K562 (cell line): ENCODE results near the gene ZSWIM6. TPM values are rescaled to one million over a fixed set of nuclear protein-coding genes. Genes with fewer than 3 reads are reported as not detected.

Experiments used
- HES1 ChIP-seq: fragments of 450-650 bp; IDR thresholded peaks from 2 replicates; pipeline ENCODE4 v1.6.1; 2016; ENCODE audit warnings: low read depth, mild to moderate bottlenecking, moderate library complexity
- IRF1 ChIP-seq: sonication (generic); formaldehyde crosslinking; IDR thresholded peaks from 2 replicates; pipeline ENCODE4 v1.8.0; 2022; ENCODE audit warnings: missing genetic modification reagents, mild to moderate bottlenecking, borderline replicate concordance
- NFIX ChIP-seq: fragments of 250-450 bp; sonication (Bioruptor Pico); IDR thresholded peaks from 2 replicates; pipeline ENCODE4 v1.4.0; 2020; ENCODE audit warnings: low read depth, mild to moderate bottlenecking, moderate library complexity
- POLR2AphosphoS5 ChIP-seq: IDR thresholded peaks from 2 replicates; pipeline ENCODE4 v1.6.1; 2011; ENCODE audit warnings: mild to moderate bottlenecking, low read depth, low read length, moderate library complexity; ENCODE audit not compliant: control insufficient read depth, insufficient read depth
- SFPQ ChIP-seq: fragments of 200-400 bp; formaldehyde crosslinking; IDR thresholded peaks from 2 replicates; pipeline ENCODE4 v1.6.1; 2017; ENCODE audit warnings: mild to moderate bottlenecking, low read depth, low read length, moderate library complexity
- SLC30A9 ChIP-seq: fragments of 250-450 bp; sonication (Bioruptor Pico); IDR thresholded peaks from 2 replicates; pipeline ENCODE4 v1.8.0; 2022; ENCODE audit warnings: mild to moderate bottlenecking, moderate library complexity
- ZBTB11 ChIP-seq, 3 experiments: fragments of 200-800 bp in 1 of 3; fragments of 250-450 bp in 1 of 3; fragments of 450-650 bp in 1 of 3; sonication (Bioruptor Pico) in 1 of 3; sonication (Bioruptor generic) in 1 of 3; formaldehyde crosslinking in 1 of 3; IDR thresholded peaks; 2 replicates each; pipeline versions ENCODE4 v1.6.1 to v1.8.0; 2016 to 2022; ENCODE audit warnings: mild to moderate bottlenecking in 2 of 3, missing genetic modification characterization in 2 of 3, missing compliant biosample characterization in 1 of 3, moderate library complexity in 1 of 3
- ZNF263 ChIP-seq: sonication (generic); formaldehyde crosslinking; IDR thresholded peaks from 2 replicates; pipeline ENCODE4 v1.8.0; 2022; ENCODE audit warnings: mild to moderate bottlenecking, missing genetic modification reagents, borderline replicate concordance
- ZNF75A ChIP-seq: fragments of 450-650 bp; formaldehyde crosslinking; IDR thresholded peaks from 2 replicates; pipeline ENCODE4 v1.4.0; 2020; ENCODE audit warnings: mild to moderate bottlenecking
- polyA plus RNA-seq, 8 experiments: library from polyadenylated mRNA; depleted of rRNA in 4 of 8; stranded (reverse) in 5 of 8; unstranded in 3 of 8; fragments of >200 nt; fragmentation: Nextera tagmentation in 2 of 8; fragmentation: Illumina TruSeq in 1 of 8; extraction: Ambion mirVana in 2 of 8; extraction: Trizol in 1 of 8; gene quantifications; 2 replicates each; pipeline versions ENCODE4 v1.2.1 to v1.2.3, GENCODE V29; 2011 to 2014; ENCODE audit warnings: inconsistent platforms in 1 of 8, missing spikeins in 1 of 8
- total RNA-seq, 7 experiments: library from RNA; depleted of rRNA in 6 of 7; stranded (reverse); fragments of >200 nt in 6 of 7; fragmentation: Illumina TruSeq in 2 of 7; extraction: Trizol in 2 of 7; gene quantifications; 2 replicates each; pipeline versions ENCODE4 v1.2.1 to v1.2.3, GENCODE V29; 2011 to 2021; ENCODE audit warnings: low replicate concordance in 1 of 7
- TF ChIP-seq, protein P1 (sequence below): fragments of 450-650 bp; IDR thresholded peaks from 2 replicates; pipeline ENCODE4 v1.6.1; 2018; ENCODE audit warnings: mild to moderate bottlenecking, low read depth; ENCODE audit not compliant: partially characterized antibody
- TF ChIP-seq, protein P2 (sequence below): fragments of 250-450 bp; sonication (Bioruptor Pico); IDR thresholded peaks from 2 replicates; pipeline ENCODE4 v1.4.0; 2020; ENCODE audit warnings: borderline replicate concordance

The ZSWIM6 gene
- total and polyA plus RNA-seq, 9 of the 15 experiments (the other 6 are each of a cell fraction or from before 2014, with no cell fraction given), result 0.81 to 3.2 (median 2.0) TPM

- TF ChIP-seq SFPQ (no peak), IRF1 (no peak), HES1 (no peak), SLC30A9 (CRISPR knock-in tag) (no peak), ZBTB11 (CRISPR knock-in tag; IDR thresholded peaks at IDR 0.05) (no peak), POLR2AphosphoS5 (no peak), ZNF75A (no peak), ZNF263 (CRISPR knock-in tag) (no peak), NFIX (CRISPR knock-in tag) (no peak)
- TF ChIP-seq, protein P1, sequence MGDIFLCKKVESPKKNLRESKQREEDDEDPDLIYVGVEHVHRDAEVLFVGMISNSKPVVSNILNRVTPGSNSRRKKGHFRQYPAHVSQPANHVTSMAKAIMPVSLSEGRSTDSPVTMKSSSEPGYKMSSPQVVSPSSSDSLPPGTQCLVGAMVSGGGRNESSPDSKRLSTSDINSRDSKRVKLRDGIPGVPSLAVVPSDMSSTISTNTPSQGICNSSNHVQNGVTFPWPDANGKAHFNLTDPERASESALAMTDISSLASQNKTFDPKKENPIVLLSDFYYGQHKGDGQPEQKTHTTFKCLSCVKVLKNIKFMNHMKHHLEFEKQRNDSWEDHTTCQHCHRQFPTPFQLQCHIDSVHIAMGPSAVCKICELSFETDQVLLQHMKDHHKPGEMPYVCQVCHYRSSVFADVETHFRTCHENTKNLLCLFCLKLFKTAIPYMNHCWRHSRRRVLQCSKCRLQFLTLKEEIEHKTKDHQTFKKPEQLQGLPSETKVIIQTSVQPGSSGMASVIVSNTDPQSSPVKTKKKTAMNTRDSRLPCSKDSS, result no peak
- TF ChIP-seq, protein P2, sequence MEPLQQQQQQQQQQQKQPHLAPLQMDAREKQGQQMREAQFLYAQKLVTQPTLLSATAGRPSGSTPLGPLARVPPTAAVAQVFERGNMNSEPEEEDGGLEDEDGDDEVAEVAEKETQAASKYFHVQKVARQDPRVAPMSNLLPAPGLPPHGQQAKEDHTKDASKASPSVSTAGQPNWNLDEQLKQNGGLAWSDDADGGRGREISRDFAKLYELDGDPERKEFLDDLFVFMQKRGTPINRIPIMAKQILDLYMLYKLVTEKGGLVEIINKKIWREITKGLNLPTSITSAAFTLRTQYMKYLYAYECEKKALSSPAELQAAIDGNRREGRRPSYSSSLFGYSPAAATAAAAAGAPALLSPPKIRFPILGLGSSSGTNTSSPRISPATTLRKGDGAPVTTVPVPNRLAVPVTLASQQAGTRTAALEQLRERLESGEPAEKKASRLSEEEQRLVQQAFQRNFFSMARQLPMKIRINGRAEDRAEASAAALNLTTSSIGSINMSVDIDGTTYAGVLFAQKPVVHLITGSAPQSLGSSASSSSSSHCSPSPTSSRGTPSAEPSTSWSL (CRISPR knock-in tag), result no peak
Observed at GRCh38 chr5:61298066-61298465, 34.0 kb upstream of the ZSWIM6 start (continued).
